WTC11 (cell line): ENCODE data around the gene SDHC. TPM values are rescaled to one million over a fixed set of nuclear protein-coding genes. Genes with fewer than 3 reads are reported as not detected.

ENCODE experiments used
- ATAC-seq: fragments of 200-7000 bp; cut with Tn5 transposase; 2 replicates; pipeline ENCODE4 v1.10.0; 2021; ENCODE audit warnings: mild to moderate bottlenecking, moderate library complexity
- CTCF ChIA-PET: fragments of 300-600 bp; sonication (Branson Sonifier 250); formaldehyde crosslinking; loops from one replicate; lab custom pipeline; 2021; ENCODE audit warnings: antibody characterized with exemption; lab: Charles Lee
- POLR2A ChIA-PET: fragments of 350-600 bp; sonication (Branson Sonifier 250); formaldehyde crosslinking; loops from one replicate; lab custom pipeline; 2021; ENCODE audit warnings: antibody characterized with exemption; lab: Charles Lee
- DNase-seq: peaks from one replicate; pipeline ENCODE4 v3.0.0; 2021; ENCODE audit warnings: low spot score
- H3K27ac Mint-ChIP-seq: 2 replicates; pipeline ENCODE4 v1.8.0; 2021; ENCODE audit warnings: mixed read lengths
- H3K27me3 Mint-ChIP-seq: 2 replicates; pipeline ENCODE4 v1.8.0; 2021; ENCODE audit warnings: low read depth, mild to moderate bottlenecking, moderate library complexity, mixed read lengths
- H3K36me3 Mint-ChIP-seq: 2 replicates; pipeline ENCODE4 v1.8.0; 2021; ENCODE audit warnings: mixed read lengths
- H3K4me1 Mint-ChIP-seq: 2 replicates; pipeline ENCODE4 v1.8.0; 2022; ENCODE audit warnings: mixed read lengths
- H3K4me3 Mint-ChIP-seq: 2 replicates; pipeline ENCODE4 v1.8.0; 2021; ENCODE audit warnings: mild to moderate bottlenecking, moderate library complexity, mixed read lengths
- H3K9me3 Mint-ChIP-seq: 2 replicates; pipeline ENCODE4 v1.8.0; 2021; ENCODE audit warnings: mixed read lengths
- FOXK1 ChIP-seq: sonication (generic); formaldehyde crosslinking; IDR thresholded peaks from 2 replicates; pipeline ENCODE4 v1.8.0; 2022; ENCODE audit warnings: mild to moderate bottlenecking, moderate library complexity, missing genetic modification reagents
- GABPB1 ChIP-seq: sonication (generic); formaldehyde crosslinking; IDR thresholded peaks from 2 replicates; pipeline ENCODE4 v1.8.1; 2023; ENCODE audit warnings: mild to moderate bottlenecking, missing genetic modification reagents
- JAZF1 ChIP-seq: fragments of 250-450 bp; sonication (Bioruptor Pico); IDR thresholded peaks from 2 replicates; pipeline ENCODE4 v1.9.0; 2021; ENCODE audit warnings: moderate library complexity, mild to moderate bottlenecking, inconsistent platforms
- NFYB ChIP-seq: sonication (generic); formaldehyde crosslinking; conservative IDR thresholded peaks from 2 replicates; pipeline ENCODE4 v1.8.0; 2022; ENCODE audit warnings: low read depth, missing genetic modification reagents
- NR2C2 ChIP-seq: sonication (generic); formaldehyde crosslinking; IDR thresholded peaks from 2 replicates; pipeline ENCODE4 v1.8.0; 2022; ENCODE audit warnings: mild to moderate bottlenecking, missing genetic modification reagents
- SMAD3 ChIP-seq: sonication (generic); formaldehyde crosslinking; IDR thresholded peaks from 2 replicates; pipeline ENCODE4 v1.8.0; 2022; ENCODE audit warnings: missing genetic modification reagents, mild to moderate bottlenecking, borderline replicate concordance
- TP53 ChIP-seq: sonication (generic); formaldehyde crosslinking; IDR thresholded peaks from 2 replicates; pipeline ENCODE4 v1.8.1; 2023; ENCODE audit warnings: mild to moderate bottlenecking, missing genetic modification reagents
- ZNF396 ChIP-seq: fragments of 250-450 bp; sonication (Bioruptor Pico); IDR thresholded peaks from 2 replicates; pipeline ENCODE4 v1.8.0; 2021; ENCODE audit warnings: mild to moderate bottlenecking, moderate library complexity, borderline replicate concordance
- ZNF423 ChIP-seq: fragments of 250-450 bp; sonication (Bioruptor Pico); IDR thresholded peaks from 2 replicates; pipeline ENCODE4 v2.1.2; 2022; ENCODE audit warnings: mild to moderate bottlenecking, moderate library complexity
- total RNA-seq: library from RNA; stranded (reverse); gene quantifications from 3 replicates; pipeline ENCODE4 v1.2.3, GENCODE V29; 2021
- TF ChIP-seq, protein P1 (sequence below): sonication (generic); formaldehyde crosslinking; IDR thresholded peaks from 2 replicates; pipeline ENCODE4 v1.8.0; 2022; ENCODE audit warnings: mild to moderate bottlenecking, missing genetic modification reagents
- TF ChIP-seq, protein P2 (sequence below): sonication (generic); formaldehyde crosslinking; IDR thresholded peaks from 2 replicates; pipeline ENCODE4 v1.8.1; 2022; ENCODE audit warnings: low read depth, mild to moderate bottlenecking, moderate library complexity, missing genetic modification reagents, borderline replicate concordance
- TF ChIP-seq, protein P3 (sequence below): fragments of 250-450 bp; sonication (Bioruptor Pico); IDR thresholded peaks from 2 replicates; pipeline ENCODE4 v2.1.2; 2022; ENCODE audit warnings: mild to moderate bottlenecking, moderate library complexity
- TF ChIP-seq, protein P4 (sequence below): sonication (generic); formaldehyde crosslinking; IDR thresholded peaks from 2 replicates; pipeline ENCODE4 v1.8.0; 2022; ENCODE audit warnings: missing genetic modification reagents

The SDHC gene
- total RNA-seq, 1 experiment from 2014 or later: 193 TPM

DNA sequence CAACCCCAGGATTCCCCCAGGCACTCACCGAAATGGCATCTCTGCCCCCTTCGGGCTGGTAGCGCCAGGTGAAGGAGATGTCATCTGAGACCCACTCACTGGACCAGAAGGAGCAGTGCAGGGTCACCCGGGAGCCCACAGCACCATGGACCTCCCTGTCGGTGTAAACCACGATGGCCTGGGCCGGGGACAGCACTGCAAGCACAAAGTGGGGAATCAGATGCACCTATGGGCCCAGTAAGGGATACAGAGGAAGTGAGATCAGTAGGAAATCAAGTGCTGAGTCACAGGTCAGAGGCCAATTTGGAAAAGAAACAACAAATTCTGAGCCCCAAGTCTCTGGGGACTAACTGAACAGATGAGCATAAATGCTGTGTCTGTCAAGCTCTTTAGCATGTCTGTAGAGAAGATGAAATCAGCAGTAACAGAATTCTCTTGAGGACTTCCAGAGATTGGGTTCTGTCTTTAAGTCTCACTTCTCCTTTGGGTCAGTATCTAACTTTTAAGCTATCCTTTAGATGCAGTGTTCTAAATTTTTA lies 6.9 kb upstream of the SDHC start (continued):
- TF ChIP-seq, protein P1, sequence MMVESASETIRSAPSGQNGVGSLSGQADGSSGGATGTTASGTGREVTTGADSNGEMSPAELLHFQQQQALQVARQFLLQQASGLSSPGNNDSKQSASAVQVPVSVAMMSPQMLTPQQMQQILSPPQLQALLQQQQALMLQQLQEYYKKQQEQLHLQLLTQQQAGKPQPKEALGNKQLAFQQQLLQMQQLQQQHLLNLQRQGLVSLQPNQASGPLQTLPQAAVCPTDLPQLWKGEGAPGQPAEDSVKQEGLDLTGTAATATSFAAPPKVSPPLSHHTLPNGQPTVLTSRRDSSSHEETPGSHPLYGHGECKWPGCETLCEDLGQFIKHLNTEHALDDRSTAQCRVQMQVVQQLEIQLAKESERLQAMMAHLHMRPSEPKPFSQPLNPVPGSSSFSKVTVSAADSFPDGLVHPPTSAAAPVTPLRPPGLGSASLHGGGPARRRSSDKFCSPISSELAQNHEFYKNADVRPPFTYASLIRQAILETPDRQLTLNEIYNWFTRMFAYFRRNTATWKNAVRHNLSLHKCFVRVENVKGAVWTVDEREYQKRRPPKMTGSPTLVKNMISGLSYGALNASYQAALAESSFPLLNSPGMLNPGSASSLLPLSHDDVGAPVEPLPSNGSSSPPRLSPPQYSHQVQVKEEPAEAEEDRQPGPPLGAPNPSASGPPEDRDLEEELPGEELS (CRISPR knock-in tag): no peak
- TF ChIP-seq, protein P2, sequence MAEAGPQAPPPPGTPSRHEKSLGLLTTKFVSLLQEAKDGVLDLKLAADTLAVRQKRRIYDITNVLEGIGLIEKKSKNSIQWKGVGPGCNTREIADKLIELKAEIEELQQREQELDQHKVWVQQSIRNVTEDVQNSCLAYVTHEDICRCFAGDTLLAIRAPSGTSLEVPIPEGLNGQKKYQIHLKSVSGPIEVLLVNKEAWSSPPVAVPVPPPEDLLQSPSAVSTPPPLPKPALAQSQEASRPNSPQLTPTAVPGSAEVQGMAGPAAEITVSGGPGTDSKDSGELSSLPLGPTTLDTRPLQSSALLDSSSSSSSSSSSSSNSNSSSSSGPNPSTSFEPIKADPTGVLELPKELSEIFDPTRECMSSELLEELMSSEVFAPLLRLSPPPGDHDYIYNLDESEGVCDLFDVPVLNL (CRISPR knock-in tag): no peak
- TF ChIP-seq, protein P3, sequence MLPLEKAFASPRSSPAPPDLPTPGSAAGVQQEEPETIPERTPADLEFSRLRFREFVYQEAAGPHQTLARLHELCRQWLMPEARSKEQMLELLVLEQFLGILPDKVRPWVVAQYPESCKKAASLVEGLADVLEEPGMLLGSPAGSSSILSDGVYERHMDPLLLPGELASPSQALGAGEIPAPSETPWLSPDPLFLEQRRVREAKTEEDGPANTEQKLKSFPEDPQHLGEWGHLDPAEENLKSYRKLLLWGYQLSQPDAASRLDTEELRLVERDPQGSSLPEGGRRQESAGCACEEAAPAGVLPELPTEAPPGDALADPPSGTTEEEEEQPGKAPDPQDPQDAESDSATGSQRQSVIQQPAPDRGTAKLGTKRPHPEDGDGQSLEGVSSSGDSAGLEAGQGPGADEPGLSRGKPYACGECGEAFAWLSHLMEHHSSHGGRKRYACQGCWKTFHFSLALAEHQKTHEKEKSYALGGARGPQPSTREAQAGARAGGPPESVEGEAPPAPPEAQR (CRISPR knock-in tag): no peak
- TF ChIP-seq SMAD3 (CRISPR knock-in tag): no peak

DNA sequence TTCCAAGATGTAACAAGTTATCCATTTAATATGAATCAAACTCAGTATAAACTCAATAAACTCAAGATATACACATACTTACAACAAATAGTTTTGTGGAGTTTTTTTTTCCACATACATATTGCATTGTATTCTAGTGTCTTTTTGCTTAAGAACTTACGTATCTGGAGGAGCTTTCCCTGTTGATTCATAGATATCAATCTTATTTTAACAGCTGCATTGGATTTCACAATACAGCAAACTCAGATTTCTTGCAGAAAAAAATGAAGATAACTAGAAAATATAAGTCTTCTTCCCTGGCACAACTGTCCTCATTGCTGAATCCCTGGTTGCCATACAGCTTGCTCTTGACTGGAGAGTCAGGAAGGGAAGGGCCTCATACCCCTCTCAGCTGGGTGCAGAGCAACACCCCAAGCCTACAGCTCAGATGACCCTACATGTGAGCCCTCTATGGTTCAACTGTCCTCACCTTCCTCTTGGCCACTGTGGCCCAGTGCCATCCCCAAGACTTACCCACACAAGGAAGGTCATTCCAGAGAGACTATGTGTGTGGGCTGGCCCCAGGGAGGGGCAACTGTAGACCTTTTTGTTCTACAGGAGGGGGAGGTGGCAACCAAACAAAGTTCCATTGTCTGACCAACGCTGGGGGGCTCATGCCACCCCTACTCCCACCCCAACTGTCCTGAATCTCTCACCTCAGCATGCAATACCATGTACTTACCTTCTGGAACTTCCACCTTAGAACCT lies 6.1 kb upstream of the SDHC start:
- TF ChIP-seq FOXK1 (no peak), GABPB1 (CRISPR knock-in tag) (no peak), ZNF423 (no peak), JAZF1 (no peak), NR2C2 (no peak)
- TF ChIP-seq, protein P4, sequence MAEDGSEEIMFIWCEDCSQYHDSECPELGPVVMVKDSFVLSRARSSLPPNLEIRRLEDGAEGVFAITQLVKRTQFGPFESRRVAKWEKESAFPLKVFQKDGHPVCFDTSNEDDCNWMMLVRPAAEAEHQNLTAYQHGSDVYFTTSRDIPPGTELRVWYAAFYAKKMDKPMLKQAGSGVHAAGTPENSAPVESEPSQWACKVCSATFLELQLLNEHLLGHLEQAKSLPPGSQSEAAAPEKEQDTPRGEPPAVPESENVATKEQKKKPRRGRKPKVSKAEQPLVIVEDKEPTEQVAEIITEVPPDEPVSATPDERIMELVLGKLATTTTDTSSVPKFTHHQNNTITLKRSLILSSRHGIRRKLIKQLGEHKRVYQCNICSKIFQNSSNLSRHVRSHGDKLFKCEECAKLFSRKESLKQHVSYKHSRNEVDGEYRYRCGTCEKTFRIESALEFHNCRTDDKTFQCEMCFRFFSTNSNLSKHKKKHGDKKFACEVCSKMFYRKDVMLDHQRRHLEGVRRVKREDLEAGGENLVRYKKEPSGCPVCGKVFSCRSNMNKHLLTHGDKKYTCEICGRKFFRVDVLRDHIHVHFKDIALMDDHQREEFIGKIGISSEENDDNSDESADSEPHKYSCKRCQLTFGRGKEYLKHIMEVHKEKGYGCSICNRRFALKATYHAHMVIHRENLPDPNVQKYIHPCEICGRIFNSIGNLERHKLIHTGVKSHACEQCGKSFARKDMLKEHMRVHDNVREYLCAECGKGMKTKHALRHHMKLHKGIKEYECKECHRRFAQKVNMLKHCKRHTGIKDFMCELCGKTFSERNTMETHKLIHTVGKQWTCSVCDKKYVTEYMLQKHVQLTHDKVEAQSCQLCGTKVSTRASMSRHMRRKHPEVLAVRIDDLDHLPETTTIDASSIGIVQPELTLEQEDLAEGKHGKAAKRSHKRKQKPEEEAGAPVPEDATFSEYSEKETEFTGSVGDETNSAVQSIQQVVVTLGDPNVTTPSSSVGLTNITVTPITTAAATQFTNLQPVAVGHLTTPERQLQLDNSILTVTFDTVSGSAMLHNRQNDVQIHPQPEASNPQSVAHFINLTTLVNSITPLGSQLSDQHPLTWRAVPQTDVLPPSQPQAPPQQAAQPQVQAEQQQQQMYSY (CRISPR knock-in tag): no peak
- Mint-ChIP-seq H3K9me3 (no peaks in the 10 kb centered on the region), H3K27ac (no peak overlapping the region), H3K4me3 (no peak overlapping the region), H3K27me3 (no peaks in the 10 kb centered on the region; the same call in 1 of the 2 replicates), H3K4me1 (peaks cover 41% of the 10 kb centered on the region), H3K36me3 (no peaks in the 10 kb centered on the region)
- ChIA-PET CTCF (interaction anchor here (0.9 to 1.1 kb wide), 2 partner anchors 49 to 74 kb away, joined by 4 to 5 read pairs; partner anchors contain the start of gene PCP4L1), POLR2A (no interaction called here)
- ATAC-seq: no peak
- DNase-seq: no peak

DNA sequence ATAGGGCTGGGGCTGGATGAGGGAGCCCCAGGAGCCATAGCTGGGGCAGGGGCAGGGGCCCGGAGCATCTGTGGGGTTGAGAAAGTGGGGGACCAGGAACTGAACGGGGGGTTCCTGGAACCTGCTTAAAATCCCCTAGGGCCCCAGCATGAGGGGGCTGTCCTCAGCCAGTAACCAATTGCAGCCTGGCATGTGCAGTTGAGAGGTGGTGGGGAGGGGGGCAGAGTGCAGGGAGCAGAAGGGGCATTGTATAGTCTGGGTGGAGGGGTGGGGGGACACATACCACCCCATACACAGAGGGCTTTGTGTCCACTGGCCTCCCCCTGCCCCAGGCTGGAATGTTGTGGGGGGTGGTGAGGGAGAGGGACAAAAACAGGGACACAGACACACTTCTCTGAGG lies 4.3 kb upstream of the SDHC start, which contains the start of gene MPZ:
MPZ (minus strand) TSS at position 101 of the 400 bp plus-strand sequence; CDS start at position 38, 63 bp downstream.
- DNase-seq (no peak), ATAC-seq (no peak)
- POLR2A ChIA-PET: no interaction called here
- CTCF ChIA-PET: interaction anchor here (0.8 to 1.6 kb wide), 3 partner anchors 19 to 112 kb away, joined by 3 to 4 read pairs (median 4); partner anchors contain the start of gene TOMM40L
- Mint-ChIP-seq H3K9me3 (no peaks in the 10 kb centered on the region), H3K4me1 (peaks cover 35% of the 10 kb centered on the region), H3K27ac (no peak within 1 kb of the TSS), H3K36me3 (no peaks in the 10 kb centered on the region)
- TF ChIP-seq ZNF396 (CRISPR knock-in tag) (no peak), TP53 (no peak), NFYB (no peak)
- TF ChIP-seq, all 79 proteins: peak for 0
- Mint-ChIP-seq H3K27me3 (no peaks in the 10 kb centered on the region; the same call in 1 of the 2 replicates), H3K4me3 (no peak within 1 kb of the TSS)
